HAP-1 (cell line): ENCODE data around the gene CAMTA1.

Experiments used
- DNase-seq, 2 experiments: peaks; one replicate each; pipeline ENCODE4 v3.0.0-alpha.2; 2016 to 2020; ENCODE audit warnings: low spot score in 2 of 2
- H3K27me3 ChIP-seq: fragments of 250-450 bp; sonication (Bioruptor Pico); 2 replicates; pipeline ENCODE4 v1.5.1; 2020; ENCODE audit warnings: low read depth, mild to moderate bottlenecking, moderate library complexity
- H3K36me3 ChIP-seq: fragments of 250-450 bp; sonication (Bioruptor Pico); replicated peaks from 2 replicates; pipeline ENCODE4 v1.5.1; 2020; ENCODE audit warnings: mild to moderate bottlenecking
- H3K4me1 ChIP-seq: fragments of 250-450 bp; sonication (Bioruptor Pico); 2 replicates; pipeline ENCODE4 v1.5.1; 2020; ENCODE audit warnings: mild to moderate bottlenecking
- H3K4me3 ChIP-seq: fragments of 250-450 bp; sonication (Bioruptor Pico); 2 replicates; pipeline ENCODE4 v1.5.1; 2020; ENCODE audit warnings: mild to moderate bottlenecking, moderate library complexity
- H3K9me3 ChIP-seq: fragments of 250-450 bp; sonication (Bioruptor Pico); 2 replicates; pipeline ENCODE4 v1.5.1; 2020; ENCODE audit warnings: mild to moderate bottlenecking, moderate library complexity
- in situ Hi-C: fragments of 300-500 bp; cut with MboI; formaldehyde crosslinking; loops from 3 replicates; pipeline ENCODE4 v1.14.3; 2020; ENCODE audit warnings: low sequenced_read_pairs, inconsistent platforms, mixed read lengths

CAMTA1 gene

DNA sequence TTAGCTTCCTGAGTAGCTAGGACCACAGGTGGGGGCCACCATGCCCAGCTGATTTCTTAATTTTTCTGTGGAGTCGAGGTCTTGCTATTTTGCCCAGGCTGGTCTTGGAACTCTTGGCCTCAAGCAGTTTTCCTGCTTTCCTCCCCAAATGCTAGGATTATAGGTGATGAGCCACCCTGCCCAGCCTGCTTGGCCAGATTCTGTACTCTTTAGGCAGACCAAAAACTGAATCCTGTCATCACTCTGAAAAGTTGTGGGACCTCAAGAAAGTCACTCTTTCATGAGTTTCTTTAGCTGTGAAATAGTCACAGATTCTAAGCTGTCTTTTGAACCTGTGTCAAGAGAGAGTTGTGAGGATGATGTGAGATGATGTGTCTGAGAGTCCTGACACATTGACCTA lies 105.4 kb downstream of the CAMTA1 start:
- Histone ChIP-seq H3K4me1 (peaks cover 7% of the 10 kb centered on the region), H3K27me3 (no peaks in the 10 kb centered on the region), H3K36me3 (no peaks in the 10 kb centered on the region), H3K9me3 (no peaks in the 10 kb centered on the region), H3K4me3 (no peak overlapping the region)
- DNase-seq, result no peak
- in situ Hi-C loops, result no loop called here

DNA sequence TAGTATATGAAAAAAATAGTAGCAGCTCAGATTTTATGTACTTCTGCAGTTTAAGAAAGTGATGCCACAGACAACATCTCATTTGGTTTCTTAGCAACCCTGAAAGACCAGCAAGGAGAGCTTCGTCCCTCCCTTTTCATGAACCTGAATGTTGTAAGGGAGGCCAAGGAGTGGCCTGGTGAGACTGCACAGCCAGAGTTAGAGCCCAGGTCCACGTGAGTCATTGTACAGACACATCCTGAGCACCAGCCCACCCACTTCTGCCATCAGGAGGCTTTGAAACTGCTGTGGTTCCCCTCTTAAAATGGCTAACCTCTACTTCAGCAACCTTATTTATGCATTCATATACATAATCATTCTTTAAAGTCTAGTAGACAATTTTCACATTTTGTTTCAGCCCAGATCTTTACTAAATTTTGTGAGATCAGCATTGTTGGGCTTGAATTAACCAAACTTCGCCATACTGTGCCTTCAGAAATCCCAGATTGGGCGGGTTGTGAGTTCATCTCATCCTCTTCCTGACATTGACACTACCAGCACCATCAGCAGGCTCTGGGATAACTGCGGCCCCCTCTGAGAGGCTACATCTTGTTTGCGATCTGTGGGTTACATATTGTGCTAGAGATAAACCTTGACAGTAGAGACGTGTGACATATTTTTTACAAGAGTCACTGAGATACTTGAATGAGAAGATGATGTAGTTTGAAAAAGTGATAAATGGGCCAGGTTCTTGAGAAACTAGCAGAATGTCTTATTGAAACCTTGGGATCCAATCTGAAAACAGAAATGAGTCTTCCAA lies 106.7 kb downstream of the CAMTA1 start:
- Histone ChIP-seq H3K36me3 (no peaks in the 10 kb centered on the region), H3K27me3 (no peaks in the 10 kb centered on the region), H3K4me3 (no peak overlapping the region), H3K4me1 (no peaks in the 10 kb centered on the region), H3K9me3 (no peaks in the 10 kb centered on the region)
- no peak for DNase-seq
- in situ Hi-C loops, result no loop called here

GRCh38 chr1:6893388-6893787 lies 108.1 kb downstream of the CAMTA1 start:
- no peak for DNase-seq
- H3K4me3 ChIP-seq, result no peak overlapping the region
- no peaks in the 10 kb centered on the region for H3K36me3 ChIP-seq
- in situ Hi-C loops, result no loop called here
- no peaks in the 10 kb centered on the region for H3K9me3 ChIP-seq
- H3K27me3 ChIP-seq, result no peaks in the 10 kb centered on the region
- no peaks in the 10 kb centered on the region for H3K4me1 ChIP-seq

- in situ Hi-C loops, result no loop called here
- no peak for DNase-seq
- Histone ChIP-seq H3K27me3 (no peaks in the 10 kb centered on the region), H3K9me3 (no peaks in the 10 kb centered on the region), H3K36me3 (no peaks in the 10 kb centered on the region), H3K4me1 (no peaks in the 10 kb centered on the region), H3K4me3 (no peak overlapping the region)
These were observed 111.9 kb downstream of the CAMTA1 start for GRCh38 chr1:6897138-6897537.

DNA sequence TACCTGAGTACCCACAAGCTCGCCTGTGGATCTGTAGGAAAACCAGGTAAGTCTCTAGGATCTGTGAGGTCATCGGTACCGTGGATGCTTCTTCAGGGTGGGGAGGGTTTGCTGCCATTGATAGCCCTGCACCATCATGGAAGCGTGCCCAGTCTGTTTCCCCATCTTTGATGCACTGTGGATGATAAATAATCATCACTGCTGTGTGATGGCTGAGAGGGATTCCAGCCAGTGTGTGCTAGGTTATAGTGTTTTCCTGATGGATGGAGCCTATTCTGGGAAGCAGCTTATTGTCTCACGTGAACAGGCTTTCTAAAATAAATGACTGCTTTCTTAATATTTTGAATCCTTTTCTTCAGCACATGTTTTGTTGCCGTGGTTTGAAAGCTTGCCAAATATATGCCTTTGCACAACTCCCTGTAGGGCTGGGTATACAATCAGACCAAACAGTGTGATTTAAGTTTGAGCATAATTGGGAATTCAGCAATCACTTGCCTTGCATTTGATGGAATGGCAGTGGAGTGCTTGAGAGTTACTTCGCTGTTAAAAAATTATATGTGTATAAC lies 113.8 kb downstream of the CAMTA1 start:
- H3K4me1 ChIP-seq, result no peaks in the 10 kb centered on the region
- no peak for DNase-seq
- H3K4me3 ChIP-seq, result no peak overlapping the region
- in situ Hi-C loops, result no loop called here
- no peaks in the 10 kb centered on the region for H3K27me3 ChIP-seq
- no peaks in the 10 kb centered on the region for H3K36me3 ChIP-seq
- no peaks in the 10 kb centered on the region for H3K9me3 ChIP-seq

DNA sequence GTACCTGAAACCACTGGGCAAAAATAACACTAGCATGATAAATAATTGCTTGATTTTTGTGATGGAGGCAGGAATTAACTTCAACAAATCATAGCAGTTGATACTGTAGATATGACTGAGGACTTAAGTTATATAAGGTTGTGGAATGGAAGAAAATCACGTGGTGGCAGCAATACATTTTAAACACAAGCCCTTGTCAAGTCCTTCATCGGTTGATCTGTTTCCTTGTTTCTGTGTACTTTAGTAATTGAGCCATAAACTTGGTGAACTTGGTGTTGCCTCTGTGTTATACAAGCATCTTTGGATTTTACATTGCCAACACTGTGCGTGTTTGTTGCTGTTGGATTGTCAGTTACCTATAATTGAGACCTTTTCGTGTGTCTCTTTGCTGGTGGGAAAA lies 114.4 kb downstream of the CAMTA1 start:
- in situ Hi-C loops, result no loop called here
- DNase-seq, result no peak
- Histone ChIP-seq H3K27me3 (no peaks in the 10 kb centered on the region), H3K9me3 (no peaks in the 10 kb centered on the region), H3K4me3 (no peak overlapping the region), H3K36me3 (no peaks in the 10 kb centered on the region), H3K4me1 (no peaks in the 10 kb centered on the region)

DNA sequence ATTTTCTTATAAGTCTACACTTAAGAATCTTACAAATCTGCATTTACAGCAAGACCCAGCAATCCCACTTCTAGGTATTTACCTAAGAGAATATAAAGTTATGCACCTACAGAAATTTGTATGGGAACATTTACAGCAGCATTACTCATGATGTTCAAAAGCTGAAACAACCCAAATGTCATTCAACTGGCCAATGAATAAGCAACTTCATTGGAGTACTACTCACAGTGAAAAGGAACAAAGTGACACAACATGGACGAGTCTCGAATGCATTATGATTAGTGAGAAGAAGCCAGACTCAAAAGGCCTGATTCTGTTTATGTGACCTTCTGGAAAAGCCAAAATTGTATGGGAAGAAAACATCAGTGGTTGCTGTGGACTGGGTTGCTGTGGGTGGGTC lies 116.9 kb downstream of the CAMTA1 start:
- in situ Hi-C loops, result no loop called here
- no peak for DNase-seq
- Histone ChIP-seq H3K36me3 (no peaks in the 10 kb centered on the region), H3K4me1 (no peaks in the 10 kb centered on the region), H3K9me3 (no peaks in the 10 kb centered on the region), H3K27me3 (no peaks in the 10 kb centered on the region), H3K4me3 (no peak overlapping the region)

DNA sequence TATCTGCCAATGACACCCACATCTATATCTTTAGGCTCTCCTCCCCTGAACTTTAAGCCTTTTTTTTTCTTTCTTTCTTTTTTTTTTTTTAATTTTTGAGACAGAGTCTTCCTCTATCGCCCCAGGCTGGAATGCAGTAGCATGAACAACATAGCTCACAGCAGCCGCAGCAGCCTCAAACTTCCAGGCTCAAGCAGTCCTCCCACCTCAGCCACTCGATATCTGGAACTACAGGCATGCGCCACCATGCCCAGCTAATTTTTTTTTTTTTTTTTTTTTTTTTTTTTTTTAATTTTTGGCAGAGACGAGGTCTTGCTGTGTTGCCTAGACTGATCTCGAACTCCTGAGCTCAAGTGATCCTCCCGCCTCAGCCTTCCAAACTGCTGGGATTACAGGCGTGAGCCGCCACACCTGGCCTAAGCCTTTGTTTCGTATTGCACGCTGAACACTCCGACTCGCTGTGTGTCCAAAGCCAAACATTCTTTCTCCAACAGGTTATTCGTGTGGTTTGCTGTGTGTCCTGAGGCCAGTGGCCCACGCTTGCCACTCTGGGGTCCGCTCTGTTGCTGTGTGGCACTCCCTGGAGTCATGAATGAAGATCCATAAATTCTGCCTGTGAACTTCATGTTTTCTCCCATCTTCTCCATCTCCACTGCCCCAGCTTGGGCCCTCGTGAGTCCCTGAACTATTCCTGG lies 119.4 kb downstream of the CAMTA1 start:
- no peaks in the 10 kb centered on the region; the same call in 1 of the 2 replicates for H3K27me3 ChIP-seq
- DNase-seq, result no peak
- no peaks in the 10 kb centered on the region for H3K36me3 ChIP-seq
- in situ Hi-C loops, result no loop called here
- no peak overlapping the region for H3K4me3 ChIP-seq
- no peaks in the 10 kb centered on the region for H3K9me3 ChIP-seq
- no peaks in the 10 kb centered on the region for H3K4me1 ChIP-seq

GRCh38 chr1:6905331-6905730 lies 120.1 kb downstream of the CAMTA1 start:
- H3K4me1 ChIP-seq, result no peaks in the 10 kb centered on the region
- H3K4me3 ChIP-seq, result no peak overlapping the region
- H3K36me3 ChIP-seq, result no peaks in the 10 kb centered on the region
- no peaks in the 10 kb centered on the region for H3K9me3 ChIP-seq
- H3K27me3 ChIP-seq, result no peaks in the 10 kb centered on the region; the same call in 1 of the 2 replicates
- in situ Hi-C loops, result no loop called here
- DNase-seq, result no peak

GRCh38 chr1:6905790-6906189 lies 120.5 kb downstream of the CAMTA1 start:
- Histone ChIP-seq H3K36me3 (no peaks in the 10 kb centered on the region), H3K4me3 (no peak overlapping the region), H3K9me3 (no peaks in the 10 kb centered on the region), H3K4me1 (no peaks in the 10 kb centered on the region), H3K27me3 (no peaks in the 10 kb centered on the region; the same call in 1 of the 2 replicates)
- DNase-seq, result no peak
- in situ Hi-C loops, result no loop called here

DNA sequence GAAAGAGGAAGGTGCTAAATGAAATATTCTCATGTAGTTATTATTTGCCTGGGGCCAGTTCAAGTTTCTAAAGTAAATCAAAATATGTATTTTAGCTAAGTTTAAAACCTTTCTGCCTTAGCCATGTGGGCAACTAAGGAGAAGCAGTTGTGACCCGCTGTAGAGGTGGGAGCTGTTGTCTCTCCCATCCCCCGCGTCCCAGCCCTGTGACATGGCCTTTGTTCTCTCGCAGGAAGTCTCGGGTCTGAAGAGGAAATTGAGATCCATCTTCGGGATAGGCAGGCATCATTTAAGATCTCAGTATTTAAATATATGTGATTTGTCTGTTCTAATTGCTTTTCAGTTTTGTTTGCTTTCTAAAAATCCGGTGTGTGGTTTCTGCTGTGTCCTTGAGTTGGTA lies 121.5 kb downstream of the CAMTA1 start:
- Histone ChIP-seq H3K4me3 (no peak overlapping the region), H3K9me3 (no peaks in the 10 kb centered on the region), H3K36me3 (no peaks in the 10 kb centered on the region), H3K27me3 (no peaks in the 10 kb centered on the region; the same call in 1 of the 2 replicates), H3K4me1 (no peaks in the 10 kb centered on the region)
- in situ Hi-C loops, result no loop called here
- no peak for DNase-seq

DNA sequence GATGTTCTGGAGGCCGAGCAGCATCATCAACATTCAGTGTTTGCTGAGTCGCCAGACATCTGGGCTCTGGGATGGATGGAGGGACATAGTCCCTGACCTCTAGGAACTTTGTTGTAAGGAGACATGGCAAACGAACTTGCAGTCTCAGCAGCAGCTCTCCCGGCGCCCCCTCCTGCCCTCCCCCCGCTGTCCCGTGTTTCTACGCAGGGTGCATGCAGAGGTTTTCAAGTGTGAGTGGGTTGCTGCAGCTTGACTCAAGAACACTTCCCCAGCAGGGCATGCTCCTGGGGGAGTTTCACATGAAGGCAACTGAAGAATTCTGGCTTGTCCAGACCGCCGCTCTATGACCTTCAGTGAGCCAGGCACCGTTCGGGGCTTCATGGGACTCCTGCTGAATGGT lies 121.9 kb downstream of the CAMTA1 start:
- Histone ChIP-seq H3K36me3 (no peaks in the 10 kb centered on the region), H3K4me3 (no peak overlapping the region), H3K4me1 (no peaks in the 10 kb centered on the region), H3K9me3 (no peaks in the 10 kb centered on the region), H3K27me3 (no peaks in the 10 kb centered on the region; the same call in 1 of the 2 replicates)
- in situ Hi-C loops, result no loop called here
- no peak for DNase-seq

GRCh38 chr1:6907676-6908434 lies 122.6 kb downstream of the CAMTA1 start:
- in situ Hi-C loops, result no loop called here
- Histone ChIP-seq H3K27me3 (no peaks in the 10 kb centered on the region; the same call in 1 of the 2 replicates), H3K4me3 (no peak overlapping the region), H3K4me1 (no peaks in the 10 kb centered on the region), H3K36me3 (no peaks in the 10 kb centered on the region), H3K9me3 (no peaks in the 10 kb centered on the region)
- DNase-seq, result no peak
